CD14-positive monocyte (primary cell): ENCODE measurements around the gene SNX30. TPM values are rescaled to one million over a fixed set of nuclear protein-coding genes. Genes with fewer than 3 reads are reported as not detected.
A peak's percentile ranks its signal among the peaks of the same experiment; 100 is the strongest.

ENCODE experiments used
- DNase-seq, 3 donors: peaks; one replicate each; pipeline ENCODE4 v3.0.0-alpha.2; 2011 to 2022
- H2AFZ ChIP-seq: 2 replicates; pipeline ENCODE4 v1.6.0; 2012; ENCODE audit warnings: mild to moderate bottlenecking, low read depth, low read length, inconsistent platforms; ENCODE audit not compliant: insufficient read depth, poor library complexity, severe bottlenecking
- H3K27ac ChIP-seq, 2 donors: 1 replicate in 1 of 2; 2 replicates in 1 of 2; pipeline ENCODE4 v1.5.1; 2012 to 2013; ENCODE audit warnings: low read length in 2 of 2, control low read depth in 1 of 2, inconsistent platforms in 1 of 2, low read depth in 1 of 2, mild to moderate bottlenecking in 1 of 2
- H3K27me3 ChIP-seq, 2 donors: one replicate each; pipeline versions ENCODE4 v1.6.0 to v1.6.1; 2011 to 2013; ENCODE audit warnings: low read length in 2 of 2; ENCODE audit not compliant: control insufficient read depth in 2 of 2, insufficient read depth in 2 of 2
- H3K36me3 ChIP-seq, 2 donors: replicated peaks in 1 of 2; 1 replicate in 1 of 2; 2 replicates in 1 of 2; pipeline versions ENCODE4 v1.5.1 to v1.6.1; 2012 to 2013; ENCODE audit warnings: low read length in 2 of 2, control low read depth in 1 of 2, inconsistent platforms in 1 of 2, mild to moderate bottlenecking in 1 of 2; ENCODE audit not compliant: insufficient read depth in 2 of 2, control insufficient read depth in 1 of 2
- H3K4me1 ChIP-seq, 2 donors: 1 replicate in 1 of 2; 2 replicates in 1 of 2; pipeline versions ENCODE4 v1.5.1 to v1.6.1; 2012 to 2013; ENCODE audit warnings: low read length in 2 of 2, control low read depth in 1 of 2, inconsistent platforms in 1 of 2, mild to moderate bottlenecking in 1 of 2, moderate library complexity in 1 of 2; ENCODE audit not compliant: insufficient read depth in 2 of 2, control insufficient read depth in 1 of 2
- H3K4me2 ChIP-seq: replicated peaks from 2 replicates; pipeline ENCODE3; 2012; ENCODE audit warnings: low read length, moderate library complexity, mild to moderate bottlenecking; ENCODE audit not compliant: poor library complexity, severe bottlenecking; ENCODE audit errors: extremely low read depth
- H3K4me3 ChIP-seq, 3 experiments: fragments of 200-600 bp in 1 of 3; sonication (generic) in 1 of 3; replicated peaks in 1 of 3; 1 replicate in 2 of 3; 2 replicates in 1 of 3; pipeline ENCODE4 v1.5.1; 2011 to 2013; ENCODE audit warnings: low read length in 3 of 3, mild to moderate bottlenecking in 3 of 3, control low read depth in 2 of 3, low read depth in 2 of 3, inconsistent platforms in 1 of 3, moderate library complexity in 1 of 3
- H3K79me2 ChIP-seq: 2 replicates; pipeline ENCODE4 v1.6.0; 2012; ENCODE audit warnings: mild to moderate bottlenecking, control low read depth, inconsistent platforms, low read length, moderate library complexity; ENCODE audit not compliant: insufficient read depth
- H3K9ac ChIP-seq: 2 replicates; pipeline ENCODE4 v1.6.0; 2017; ENCODE audit warnings: low read length, mild to moderate bottlenecking; ENCODE audit not compliant: insufficient read depth, poor library complexity, severe bottlenecking
- H3K9me3 ChIP-seq, 2 donors: replicated peaks in 1 of 2; 1 replicate in 1 of 2; 2 replicates in 1 of 2; pipeline versions ENCODE4 v1.5.1 to v1.6.1; 2012 to 2013; ENCODE audit warnings: low read length in 2 of 2, control low read depth in 1 of 2; ENCODE audit not compliant: control insufficient read depth in 1 of 2, insufficient read depth in 1 of 2
- H4K20me1 ChIP-seq: 2 replicates; pipeline ENCODE4 v1.6.0; 2012; ENCODE audit warnings: mild to moderate bottlenecking, low read length, control low read depth, moderate library complexity; ENCODE audit not compliant: insufficient read depth
- H3K27ac Mint-ChIP-seq, 7 donors: one replicate each; pipeline ENCODE4 v1.8.0; 2020; ENCODE audit warnings: mild to moderate bottlenecking in 7 of 7, mixed read lengths in 7 of 7, moderate library complexity in 6 of 7, inconsistent platforms in 2 of 7
- H3K27me3 Mint-ChIP-seq, 3 donors: one replicate each; pipeline ENCODE4 v1.8.0; 2021 to 2022; ENCODE audit warnings: low read depth in 3 of 3, mild to moderate bottlenecking in 3 of 3, mixed read lengths in 3 of 3, moderate library complexity in 3 of 3, inconsistent platforms in 1 of 3
- H3K36me3 Mint-ChIP-seq, 2 donors: one replicate each; pipeline ENCODE4 v1.8.0; 2020; ENCODE audit warnings: mixed read lengths in 2 of 2, inconsistent platforms in 1 of 2, mild to moderate bottlenecking in 1 of 2
- H3K4me1 Mint-ChIP-seq: one replicate; pipeline ENCODE4 v1.8.0; 2020; ENCODE audit warnings: mild to moderate bottlenecking, mixed read lengths
- H3K4me3 Mint-ChIP-seq, 2 donors: one replicate each; pipeline ENCODE4 v1.8.0; 2020; ENCODE audit warnings: mild to moderate bottlenecking in 2 of 2, mixed read lengths in 2 of 2, moderate library complexity in 1 of 2
- H3K9me3 Mint-ChIP-seq, 7 donors: one replicate each; pipeline ENCODE4 v1.8.0; 2020 to 2022; ENCODE audit warnings: mixed read lengths in 7 of 7, mild to moderate bottlenecking in 6 of 7, moderate library complexity in 6 of 7, inconsistent platforms in 2 of 7
- WGBS: methylation state at CpG from one replicate; pipeline ENCODE4 v1.1.5; 2013; ENCODE audit warnings: missing lambda C conversion rate; ENCODE audit not compliant: insufficient coverage; 5-methylcytosine and 5-hydroxymethylcytosine counted together
- intact Hi-C, 2 donors: fragments of 100-400 bp; cut with micrococcal nuclease; formaldehyde crosslinking; loops; one replicate each; pipeline versions ENCODE4 v1.15.0 to v1.15.1; 2023
- polyA plus RNA-seq, 3 donors: library from polyadenylated mRNA; depleted of rRNA in 1 of 3; unstranded in 2 of 3; stranded (reverse) in 1 of 3; fragments of 300-500 nt in 2 of 3; fragments of >200 nt in 1 of 3; fragmentation: Illumina TruSeq in 2 of 3; gene quantifications; 1 replicate in 2 of 3; 2 replicates in 1 of 3; pipeline ENCODE4 v1.2.3, GENCODE V29; 2012 to 2021
- TF ChIP-seq, protein P1 (sequence below): fragments of 200-600 bp; IDR thresholded peaks from one replicate; pipeline ENCODE4 v1.8.0; 2022; ENCODE audit warnings: antibody characterized with exemption, mild to moderate bottlenecking

SNX30 gene
- polyA plus RNA-seq, 3 donors, result 10.3 to 31.3 (median 10.4) TPM

DNA sequence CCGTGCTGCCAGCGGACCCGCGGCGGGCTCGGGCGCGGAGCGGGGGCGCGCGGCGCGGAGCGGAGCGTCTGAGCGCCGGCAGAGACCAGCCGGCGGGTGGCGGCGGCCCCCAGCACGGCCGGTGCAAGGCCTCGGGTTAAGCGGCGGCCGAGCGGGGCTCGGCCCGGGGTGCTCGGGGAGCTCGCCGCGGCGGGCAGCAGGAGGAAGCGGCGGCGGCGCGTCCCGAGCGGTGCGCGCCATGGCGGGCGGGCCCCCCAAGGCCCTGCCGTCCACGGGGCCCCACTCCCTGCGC lies 150 bp downstream of the SNX30 start:
- Histone ChIP-seq H4K20me1 (peaks cover 40% of the 10 kb centered on the region), H3K9me3 (no peaks in the 10 kb centered on the region), H3K79me2 (peaks cover 51% of the 10 kb centered on the region), H3K27ac (peak overlapping the region; percentile 53 to 83), H3K4me3 (peak overlapping the region; percentile 77 to 84 (median 81)), H3K4me2 (peak overlapping the region; percentile 77), H3K4me1 (peaks cover 61 to 73% of the 10 kb centered on the region in 2 donors), H3K36me3 (no peaks in the 10 kb centered on the region), H3K27me3 (no peaks in the 10 kb centered on the region), H3K9ac (peak overlapping the region; percentile 92), H2AFZ (peak overlapping the region; percentile 67)
- intact Hi-C loops, result loop anchor here (2.0 to 5.0 kb wide), 5 partner anchors 32 to 568 kb away; partner anchors contain the start of gene INIP (in 2 of the 2)
- peaks cover 72% of the 10 kb centered on the region for H3K4me1 Mint-ChIP-seq
- H3K36me3 Mint-ChIP-seq, result peaks cover 4 to 7% of the 10 kb centered on the region in 2 donors
- WGBS, result under 1% methylated on average over 50 of the region's 50 CpGs
- no peak overlapping the region for H3K4me3 Mint-ChIP-seq
- TF ChIP-seq, protein P1, sequence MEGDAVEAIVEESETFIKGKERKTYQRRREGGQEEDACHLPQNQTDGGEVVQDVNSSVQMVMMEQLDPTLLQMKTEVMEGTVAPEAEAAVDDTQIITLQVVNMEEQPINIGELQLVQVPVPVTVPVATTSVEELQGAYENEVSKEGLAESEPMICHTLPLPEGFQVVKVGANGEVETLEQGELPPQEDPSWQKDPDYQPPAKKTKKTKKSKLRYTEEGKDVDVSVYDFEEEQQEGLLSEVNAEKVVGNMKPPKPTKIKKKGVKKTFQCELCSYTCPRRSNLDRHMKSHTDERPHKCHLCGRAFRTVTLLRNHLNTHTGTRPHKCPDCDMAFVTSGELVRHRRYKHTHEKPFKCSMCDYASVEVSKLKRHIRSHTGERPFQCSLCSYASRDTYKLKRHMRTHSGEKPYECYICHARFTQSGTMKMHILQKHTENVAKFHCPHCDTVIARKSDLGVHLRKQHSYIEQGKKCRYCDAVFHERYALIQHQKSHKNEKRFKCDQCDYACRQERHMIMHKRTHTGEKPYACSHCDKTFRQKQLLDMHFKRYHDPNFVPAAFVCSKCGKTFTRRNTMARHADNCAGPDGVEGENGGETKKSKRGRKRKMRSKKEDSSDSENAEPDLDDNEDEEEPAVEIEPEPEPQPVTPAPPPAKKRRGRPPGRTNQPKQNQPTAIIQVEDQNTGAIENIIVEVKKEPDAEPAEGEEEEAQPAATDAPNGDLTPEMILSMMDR, result no peak
- peaks cover 0 to 3% (median 0%) of the 10 kb centered on the region in 7 donors for H3K9me3 Mint-ChIP-seq
- H3K27me3 Mint-ChIP-seq, result no peaks in the 10 kb centered on the region
- no peak for DNase-seq
- H3K27ac Mint-ChIP-seq, result peak overlapping the region in 1 of 7 donors; percentile 94

DNA sequence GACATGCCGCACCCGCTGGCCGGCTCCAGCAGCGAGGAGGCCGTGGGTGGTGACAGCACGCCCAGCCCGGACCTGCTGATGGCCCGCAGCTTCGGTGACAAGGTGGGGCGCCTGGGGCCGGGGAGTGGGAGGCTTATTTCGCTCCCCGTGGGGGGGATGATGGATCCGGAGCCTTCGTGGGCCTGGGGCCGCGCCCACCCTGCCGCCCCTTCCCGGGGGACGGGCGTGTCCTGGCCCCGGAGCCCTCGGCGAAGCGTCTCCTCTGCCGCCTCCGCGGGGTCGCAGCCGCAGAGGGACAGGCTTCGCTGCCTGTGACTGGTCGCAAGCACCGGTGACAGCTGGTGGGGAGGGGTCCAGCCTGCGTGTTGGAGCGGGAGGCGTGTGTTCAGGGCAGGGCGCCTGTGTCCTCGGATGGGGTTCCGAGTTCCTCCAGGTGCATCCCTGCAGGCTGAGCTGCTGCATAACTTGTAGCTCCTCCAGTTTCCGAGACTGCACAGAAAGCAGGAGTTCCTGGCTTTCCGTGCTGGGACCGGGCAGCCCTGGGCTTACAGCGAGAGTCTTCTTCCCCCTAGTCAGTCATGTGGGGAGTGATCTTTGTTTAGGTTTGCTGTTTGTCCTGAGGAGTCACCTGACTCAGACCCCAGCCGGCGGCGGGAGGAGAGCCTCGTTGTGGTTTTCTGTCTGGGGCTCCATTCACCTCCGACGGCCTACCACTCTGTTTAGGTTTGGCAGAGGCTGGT lies 666 bp downstream of the SNX30 start:
- peak overlapping the region; percentile 53 to 83 for H3K27ac ChIP-seq

More for the DNA sequence above, 666 bp downstream of the SNX30 start:
- intact Hi-C loops, result loop anchor here (2.0 to 5.0 kb wide), 5 partner anchors 32 to 569 kb away; partner anchors contain the start of gene INIP (in 2 of the 2)
- Mint-ChIP-seq H3K27me3 (no peaks in the 10 kb centered on the region), H3K9me3 (peaks cover 0 to 3% (median 0%) of the 10 kb centered on the region in 7 donors), H3K27ac (peak overlapping the region; percentile 76 to 88 (median 83)), H3K4me3 (peak overlapping the region; percentile 87 to 95), H3K4me1 (peaks cover 77% of the 10 kb centered on the region), H3K36me3 (peaks cover 4 to 7% of the 10 kb centered on the region in 2 donors)
- H3K4me2 ChIP-seq, result peak overlapping the region; percentile 77
- under 1% methylated on average over 44 of the region's 49 CpGs for WGBS
- peaks cover 45% of the 10 kb centered on the region for H4K20me1 ChIP-seq
- peak overlapping the region; percentile 67 for H2AFZ ChIP-seq
- H3K4me3 ChIP-seq, result peak overlapping the region; percentile 77 to 84 (median 81)
- no peaks in the 10 kb centered on the region for H3K36me3 ChIP-seq
- no peaks in the 10 kb centered on the region for H3K9me3 ChIP-seq
- H3K79me2 ChIP-seq, result peaks cover 56% of the 10 kb centered on the region
- H3K9ac ChIP-seq, result peak overlapping the region; percentile 92
- TF ChIP-seq, protein P1, result no peak
- peaks cover 66 to 78% of the 10 kb centered on the region in 2 donors for H3K4me1 ChIP-seq
- peak; percentile 55 to 62 (median 61) for DNase-seq
- H3K27me3 ChIP-seq, result no peaks in the 10 kb centered on the region
